ENCODE data around the gene AGTPBP1. TPM values are rescaled to one million over a fixed set of nuclear protein-coding genes. Genes with fewer than 3 reads are reported as not detected.

The AGTPBP1 gene
- total and polyA plus RNA-seq, 2 of the 8 experiments (the other 6 are each of a cell fraction or from before 2014, with no cell fraction given), result 13.4 to 65.2 TPM

GRCh38 chr9:85527331-85528020 is 214.3 kb downstream of the AGTPBP1 start (continued):
- TF ChIP-seq RAD21 (IDR thresholded peaks at IDR 0.05 in 1 of 2, conservative IDR thresholded peaks at IDR 0.05 in 1 of 2; ENCODE audit: low read depth in 2 of 2, low read length in 2 of 2) (no peak), CEBPB (IDR thresholded peaks at IDR 0.05; ENCODE audit: low read depth, low read length) (no peak), TEAD4 (IDR thresholded peaks at IDR 0.05; ENCODE audit: low read depth, low read length) (no peak)

Data from H1 (cell line).